ENCODE results near the gene RNF11.

- TF ChIP-seq, protein P1, sequence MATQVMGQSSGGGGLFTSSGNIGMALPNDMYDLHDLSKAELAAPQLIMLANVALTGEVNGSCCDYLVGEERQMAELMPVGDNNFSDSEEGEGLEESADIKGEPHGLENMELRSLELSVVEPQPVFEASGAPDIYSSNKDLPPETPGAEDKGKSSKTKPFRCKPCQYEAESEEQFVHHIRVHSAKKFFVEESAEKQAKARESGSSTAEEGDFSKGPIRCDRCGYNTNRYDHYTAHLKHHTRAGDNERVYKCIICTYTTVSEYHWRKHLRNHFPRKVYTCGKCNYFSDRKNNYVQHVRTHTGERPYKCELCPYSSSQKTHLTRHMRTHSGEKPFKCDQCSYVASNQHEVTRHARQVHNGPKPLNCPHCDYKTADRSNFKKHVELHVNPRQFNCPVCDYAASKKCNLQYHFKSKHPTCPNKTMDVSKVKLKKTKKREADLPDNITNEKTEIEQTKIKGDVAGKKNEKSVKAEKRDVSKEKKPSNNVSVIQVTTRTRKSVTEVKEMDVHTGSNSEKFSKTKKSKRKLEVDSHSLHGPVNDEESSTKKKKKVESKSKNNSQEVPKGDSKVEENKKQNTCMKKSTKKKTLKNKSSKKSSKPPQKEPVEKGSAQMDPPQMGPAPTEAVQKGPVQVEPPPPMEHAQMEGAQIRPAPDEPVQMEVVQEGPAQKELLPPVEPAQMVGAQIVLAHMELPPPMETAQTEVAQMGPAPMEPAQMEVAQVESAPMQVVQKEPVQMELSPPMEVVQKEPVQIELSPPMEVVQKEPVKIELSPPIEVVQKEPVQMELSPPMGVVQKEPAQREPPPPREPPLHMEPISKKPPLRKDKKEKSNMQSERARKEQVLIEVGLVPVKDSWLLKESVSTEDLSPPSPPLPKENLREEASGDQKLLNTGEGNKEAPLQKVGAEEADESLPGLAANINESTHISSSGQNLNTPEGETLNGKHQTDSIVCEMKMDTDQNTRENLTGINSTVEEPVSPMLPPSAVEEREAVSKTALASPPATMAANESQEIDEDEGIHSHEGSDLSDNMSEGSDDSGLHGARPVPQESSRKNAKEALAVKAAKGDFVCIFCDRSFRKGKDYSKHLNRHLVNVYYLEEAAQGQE (IDR thresholded peaks at IDR 0.05; ENCODE audit: insufficient read depth in 1 of 2, low read depth in 2 of 2, low read length in 2 of 2) = no peak
- TF ChIP-seq POLR2AphosphoS5 (IDR thresholded peaks at IDR 0.05; ENCODE audit: low read depth, low read length) = no peak
These were observed 78.9 kb downstream of the RNF11 start for GRCh38 chr1:51314974-51315373.

Data from PFSK-1 (cell line).